Measurements from ENCODE around the gene CDH23.

DNA sequence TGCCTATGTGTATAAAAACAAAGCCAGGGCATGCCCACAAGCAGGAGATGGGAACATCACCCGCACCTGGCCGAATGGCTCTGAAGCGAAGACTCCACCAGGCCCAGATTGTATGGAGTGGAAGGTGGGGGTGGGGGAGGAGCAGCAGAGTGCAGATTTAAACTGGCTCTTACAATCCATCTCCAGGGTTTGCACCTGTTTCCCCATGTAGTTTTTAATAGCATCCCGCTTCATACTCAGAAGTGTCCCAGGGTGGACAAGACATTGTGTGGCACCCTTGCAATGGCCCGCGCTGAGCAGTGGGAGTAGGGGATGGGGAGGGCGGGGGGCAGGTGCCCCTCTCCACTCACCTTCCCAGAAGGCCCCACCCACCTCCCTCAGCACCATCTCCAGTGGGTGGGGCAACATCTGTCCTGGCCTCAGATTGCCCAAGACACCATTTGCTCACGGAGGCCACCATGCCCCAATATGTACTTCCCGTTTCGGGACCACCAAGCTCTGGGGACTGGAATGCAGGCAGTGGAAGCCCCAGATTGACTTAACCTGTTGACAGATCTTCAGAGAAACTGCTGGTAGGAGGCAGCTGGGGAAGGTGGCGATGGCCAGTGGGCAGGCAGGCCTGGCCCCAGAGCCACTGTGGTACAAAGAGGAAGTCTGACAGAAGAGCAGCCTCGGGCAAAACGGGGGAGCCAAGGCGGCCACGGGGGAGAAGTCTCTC, 353.6 kb downstream of the CDH23 start:
- TF ChIP-seq CTCF (IDR thresholded peaks at IDR 0.05) = no peak
- no peak for TF ChIP-seq POLR2A (IDR thresholded peaks at IDR 0.05)

All from adrenal gland (tissue), 5 donors.